ENCODE data around the gene PIAS3.
"Not testable (repeated sequence)": the region's sequence is repeated elsewhere in the genome, so short reads cannot be mapped to it uniquely, and the experiment has no call there.

Gene PIAS3

GRCh38 chr1:145871994-145872924 is 13.4 kb upstream of the PIAS3 start:
- no peak for DNase-seq

GRCh38 chr1:145868232-145868631 is 9.4 kb upstream of the PIAS3 start:
- no peak for DNase-seq

- no peak for DNase-seq
These were observed 4.6 kb upstream of the PIAS3 start for GRCh38 chr1:145863282-145864018.

GRCh38 chr1:145859491-145860023 is 676 bp upstream of the PIAS3 start:
- peak; percentile 82 to 92 (median 85) for DNase-seq

GRCh38 chr1:145858238-145858900 is 512 bp downstream of the PIAS3 start:
- DNase-seq = peak in 2 of 3 experiments; percentile 52 to 67

GRCh38 chr1:145857170-145857569 is 1.7 kb downstream of the PIAS3 start:
- no peak for DNase-seq

- no peak for DNase-seq
These were observed 3.4 kb downstream of the PIAS3 start for GRCh38 chr1:145855426-145855948.

- no peak for DNase-seq
These were observed 9.3 kb downstream of the PIAS3 start for GRCh38 chr1:145849356-145850160.

GRCh38 chr1:145847827-145848226 is 11.1 kb downstream of the PIAS3 start:
- DNase-seq = no peak

- peak in 2 of 3 experiments; percentile 21 to 42 for DNase-seq
These were observed 12.7 kb downstream of the PIAS3 start for GRCh38 chr1:145846201-145846612.

- DNase-seq = peak; percentile 58 to 93 (median 76)
These were observed 13.2 kb downstream of the PIAS3 start, which contains the start of gene NUDT17 for GRCh38 chr1:145845514-145846161. TSS of gene NUDT17 (plus strand) at chr1:145845630. CDS start at chr1:145845641, 11 bp downstream.

- DNase-seq = no peak
These were observed 13.8 kb downstream of the PIAS3 start for GRCh38 chr1:145845144-145845513.

- DNase-seq = no peak
These were observed 15.8 kb downstream of the PIAS3 start for GRCh38 chr1:145843031-145843430.

GRCh38 chr1:145837656-145838055 is 21.2 kb downstream of the PIAS3 start:
- DNase-seq = no peak

GRCh38 chr1:145830810-145831209 is 28.1 kb downstream of the PIAS3 start:
- DNase-seq = not testable (repeated sequence)

- DNase-seq = no peak
These were observed 30.4 kb downstream of the PIAS3 start for GRCh38 chr1:145828367-145829026.

GRCh38 chr1:145827966-145828365 is 30.9 kb downstream of the PIAS3 start:
- DNase-seq = no peak

GRCh38 chr1:145826030-145826429 is 32.9 kb downstream of the PIAS3 start:
- DNase-seq = no peak

GRCh38 chr1:145824499-145824842 is 34.4 kb downstream of the PIAS3 start:
- no peak for DNase-seq

Measured in NCI-H1417 (cell line).